Mesenchymal stem cell (in vitro differentiated cells and primary cell): ENCODE data around the gene PPP3CA.

ENCODE experiments used
- DNase-seq: peaks from one replicate; pipeline ENCODE4 v3.0.0-alpha.2; 2013
- H2AFZ ChIP-seq: one replicate; pipeline ENCODE4 v1.6.1; 2013; ENCODE audit warnings: low read depth, mild to moderate bottlenecking, control low read depth, inconsistent platforms, low read length, moderate library complexity
- H2AK5ac ChIP-seq: 2 replicates; pipeline ENCODE4 v1.6.1; 2013; ENCODE audit warnings: low read length, moderate library complexity, mild to moderate bottlenecking, inconsistent platforms; ENCODE audit not compliant: severe bottlenecking
- H2BK120ac ChIP-seq: one replicate; pipeline ENCODE4 v1.6.1; 2013; ENCODE audit warnings: low read depth, mild to moderate bottlenecking, inconsistent platforms, low read length, moderate library complexity
- H2BK12ac ChIP-seq, 2 experiments: one replicate each; pipeline ENCODE4 v1.6.1; 2013; ENCODE audit warnings: inconsistent platforms in 2 of 2, low read length in 2 of 2, mild to moderate bottlenecking in 2 of 2, moderate library complexity in 2 of 2, control low read depth in 1 of 2
- H2BK15ac ChIP-seq: one replicate; pipeline ENCODE4 v1.6.1; 2013; ENCODE audit warnings: mild to moderate bottlenecking, low read depth, inconsistent platforms; ENCODE audit not compliant: poor library complexity, severe bottlenecking
- H2BK5ac ChIP-seq: 2 replicates; pipeline ENCODE4 v1.6.1; 2013; ENCODE audit warnings: low read depth, mild to moderate bottlenecking, low read length, control low read depth, inconsistent platforms; ENCODE audit not compliant: poor library complexity, severe bottlenecking
- H3K14ac ChIP-seq, 2 experiments: one replicate each; pipeline ENCODE4 v1.6.1; 2013; ENCODE audit warnings: inconsistent platforms in 2 of 2, low read length in 2 of 2, control low read depth in 1 of 2, mild to moderate bottlenecking in 1 of 2, moderate library complexity in 1 of 2
- H3K18ac ChIP-seq, 2 experiments: one replicate each; pipeline ENCODE4 v1.6.1; 2013; ENCODE audit warnings: inconsistent platforms in 2 of 2, low read length in 2 of 2, control low read depth in 1 of 2, low read depth in 1 of 2, mild to moderate bottlenecking in 1 of 2
- H3K23ac ChIP-seq, 2 experiments: one replicate each; pipeline ENCODE4 v1.6.1; 2013; ENCODE audit warnings: inconsistent platforms in 2 of 2, low read length in 2 of 2, mild to moderate bottlenecking in 2 of 2, moderate library complexity in 2 of 2, control low read depth in 1 of 2
- H3K27ac ChIP-seq: 2 replicates; pipeline ENCODE4 v1.5.1; 2013; ENCODE audit warnings: mild to moderate bottlenecking, moderate library complexity, low read length, control low read depth, inconsistent platforms; ENCODE audit not compliant: poor library complexity, severe bottlenecking
- H3K27me3 ChIP-seq, 2 experiments: 2 replicates each; pipeline versions ENCODE4 v1.6.1 to v1.7.0; 2013; ENCODE audit warnings: low read length in 2 of 2, mild to moderate bottlenecking in 2 of 2, moderate library complexity in 2 of 2, control low read depth in 1 of 2, inconsistent platforms in 1 of 2; ENCODE audit not compliant: control insufficient read depth in 1 of 2, insufficient read depth in 1 of 2
- H3K36me3 ChIP-seq, 2 experiments: 2 replicates each; pipeline versions ENCODE4 v1.6.1 to v1.7.0; 2013; ENCODE audit warnings: low read length in 2 of 2, control low read depth in 1 of 2, inconsistent platforms in 1 of 2, low read depth in 1 of 2, mild to moderate bottlenecking in 1 of 2; ENCODE audit not compliant: insufficient read depth in 2 of 2, control insufficient read depth in 1 of 2
- H3K4ac ChIP-seq, 2 experiments: one replicate each; pipeline ENCODE4 v1.6.1; 2013; ENCODE audit warnings: inconsistent platforms in 2 of 2, low read length in 2 of 2, mild to moderate bottlenecking in 2 of 2, moderate library complexity in 2 of 2, control low read depth in 1 of 2, low read depth in 1 of 2
- H3K4me1 ChIP-seq: 2 replicates; pipeline ENCODE4 v1.6.1; 2013; ENCODE audit warnings: low read depth, low read length, control low read depth; ENCODE audit not compliant: control insufficient read depth, insufficient read depth
- H3K4me2 ChIP-seq: 2 replicates; pipeline ENCODE4 v1.6.1; 2013; ENCODE audit warnings: low read length, mild to moderate bottlenecking, inconsistent platforms; ENCODE audit not compliant: poor library complexity, severe bottlenecking
- H3K4me3 ChIP-seq, 2 experiments: 2 replicates each; pipeline versions ENCODE4 v1.5.1 to v1.7.0; 2013; ENCODE audit warnings: low read length in 2 of 2, mild to moderate bottlenecking in 2 of 2, control low read depth in 1 of 2, low read depth in 1 of 2; ENCODE audit not compliant: insufficient read depth in 1 of 2
- H3K79me1 ChIP-seq: replicated peaks from 2 replicates; pipeline ENCODE4 v1.6.1; 2013; ENCODE audit warnings: mild to moderate bottlenecking, control low read depth, low read length, inconsistent platforms; ENCODE audit not compliant: poor library complexity, severe bottlenecking
- H3K9ac ChIP-seq: 2 replicates; pipeline ENCODE4 v1.7.0; 2013; ENCODE audit warnings: mild to moderate bottlenecking, low read length, moderate library complexity
- H3K9me3 ChIP-seq: 2 replicates; pipeline ENCODE4 v1.7.0; 2013; ENCODE audit warnings: mild to moderate bottlenecking, low read length; ENCODE audit not compliant: control insufficient read depth
- H4K8ac ChIP-seq: one replicate; pipeline ENCODE4 v1.6.1; 2013; ENCODE audit warnings: inconsistent platforms, mild to moderate bottlenecking, low read length, moderate library complexity
- H4K91ac ChIP-seq: one replicate; pipeline ENCODE4 v1.6.1; 2013; ENCODE audit warnings: mild to moderate bottlenecking, low read length, inconsistent platforms
- WGBS: methylation state at CpG from one replicate; pipeline ENCODE4 v1.1.7; 2013; ENCODE audit warnings: mixed read lengths; 5-methylcytosine and 5-hydroxymethylcytosine counted together

Gene PPP3CA

GRCh38 chr4:101345271-101345595 lies 2.1 kb downstream of the PPP3CA start:
- no peak overlapping the region for H2BK120ac ChIP-seq
- H2AFZ ChIP-seq, result no peak overlapping the region
- no peak for DNase-seq
- no peak overlapping the region for H3K4ac ChIP-seq
- H3K9ac ChIP-seq, result peak overlapping the region; percentile 87
- no peaks in the 10 kb centered on the region for H3K36me3 ChIP-seq
- no peak overlapping the region for H2BK5ac ChIP-seq
- H2BK15ac ChIP-seq, result no peak overlapping the region
- peak overlapping the region; percentile 65 for H4K91ac ChIP-seq
- H3K4me1 ChIP-seq, result peaks cover 12% of the 10 kb centered on the region
- peak overlapping the region in 1 of 2 experiments; percentile 44 for H3K14ac ChIP-seq
- peak overlapping the region; percentile 33 for H3K27ac ChIP-seq
- no peak overlapping the region for H2AK5ac ChIP-seq
- no peak overlapping the region for H4K8ac ChIP-seq
- no peaks in the 10 kb centered on the region for H3K27me3 ChIP-seq
- peaks cover 2% of the 10 kb centered on the region for H3K79me1 ChIP-seq
- no peaks in the 10 kb centered on the region for H3K9me3 ChIP-seq
- H3K4me3 ChIP-seq, result peak overlapping the region; percentile 94 to 98
- peak overlapping the region; percentile 50 for H3K4me2 ChIP-seq
- peak overlapping the region in 1 of 2 experiments; percentile 12 for H2BK12ac ChIP-seq
- H3K23ac ChIP-seq, result no peak overlapping the region
- 16% methylated on average over 3 of the region's 3 CpGs for WGBS
- H3K18ac ChIP-seq, result no peak overlapping the region

DNA sequence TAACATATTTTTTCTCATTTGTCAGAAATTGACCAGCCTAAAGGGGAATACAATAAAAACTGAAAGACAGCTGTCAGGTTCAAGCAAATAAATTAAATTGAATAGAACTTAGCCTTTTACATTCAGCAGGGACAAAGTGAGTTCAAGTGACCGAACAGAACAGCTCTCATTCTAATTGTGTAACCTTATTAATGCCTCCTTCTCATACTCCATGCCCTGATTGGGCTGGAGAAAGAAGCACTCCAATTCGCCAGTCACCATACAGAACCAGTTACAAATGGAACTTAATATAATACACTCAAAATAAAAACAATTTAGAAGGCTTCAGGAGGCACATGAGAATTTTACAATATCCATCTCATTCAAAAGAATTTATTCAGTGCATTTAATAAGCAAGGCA lies 8.0 kb downstream of the PPP3CA start:
- Histone ChIP-seq H2BK5ac (no peak overlapping the region), H3K79me1 (peaks cover 15% of the 10 kb centered on the region), H3K9ac (no peak overlapping the region), H3K23ac (no peak overlapping the region), H3K27me3 (no peaks in the 10 kb centered on the region), H2AFZ (no peak overlapping the region), H3K18ac (no peak overlapping the region), H4K8ac (no peak overlapping the region), H3K4me1 (peaks cover 2% of the 10 kb centered on the region), H2AK5ac (no peak overlapping the region), H4K91ac (no peak overlapping the region), H3K27ac (no peak overlapping the region), H2BK15ac (no peak overlapping the region), H3K4me2 (no peak overlapping the region), H3K4ac (no peak overlapping the region), H3K36me3 (no peaks in the 10 kb centered on the region), H2BK120ac (no peak overlapping the region), H3K4me3 (no peak overlapping the region), H2BK12ac (no peak overlapping the region), H3K9me3 (no peaks in the 10 kb centered on the region), H3K14ac (no peak overlapping the region)
- WGBS, result 81% methylated on average over 2 of the region's 2 CpGs
- no peak for DNase-seq

GRCh38 chr4:101337688-101338087 lies 9.6 kb downstream of the PPP3CA start:
- Histone ChIP-seq H2BK12ac (no peak overlapping the region), H2BK5ac (no peak overlapping the region), H3K4ac (no peak overlapping the region), H2AFZ (no peak overlapping the region), H3K4me1 (peaks cover 2% of the 10 kb centered on the region), H3K79me1 (peaks cover 21% of the 10 kb centered on the region), H2BK120ac (no peak overlapping the region), H3K18ac (no peak overlapping the region), H3K14ac (no peak overlapping the region), H3K9me3 (no peaks in the 10 kb centered on the region), H4K8ac (no peak overlapping the region), H4K91ac (no peak overlapping the region), H3K4me3 (no peak overlapping the region), H3K27ac (no peak overlapping the region), H3K27me3 (no peaks in the 10 kb centered on the region), H3K9ac (no peak overlapping the region), H3K36me3 (no peaks in the 10 kb centered on the region), H3K23ac (no peak overlapping the region), H3K4me2 (no peak overlapping the region), H2AK5ac (no peak overlapping the region), H2BK15ac (no peak overlapping the region)
- peak; percentile 72 for DNase-seq
- WGBS, result 87% methylated on average over 2 of the region's 4 CpGs

DNA sequence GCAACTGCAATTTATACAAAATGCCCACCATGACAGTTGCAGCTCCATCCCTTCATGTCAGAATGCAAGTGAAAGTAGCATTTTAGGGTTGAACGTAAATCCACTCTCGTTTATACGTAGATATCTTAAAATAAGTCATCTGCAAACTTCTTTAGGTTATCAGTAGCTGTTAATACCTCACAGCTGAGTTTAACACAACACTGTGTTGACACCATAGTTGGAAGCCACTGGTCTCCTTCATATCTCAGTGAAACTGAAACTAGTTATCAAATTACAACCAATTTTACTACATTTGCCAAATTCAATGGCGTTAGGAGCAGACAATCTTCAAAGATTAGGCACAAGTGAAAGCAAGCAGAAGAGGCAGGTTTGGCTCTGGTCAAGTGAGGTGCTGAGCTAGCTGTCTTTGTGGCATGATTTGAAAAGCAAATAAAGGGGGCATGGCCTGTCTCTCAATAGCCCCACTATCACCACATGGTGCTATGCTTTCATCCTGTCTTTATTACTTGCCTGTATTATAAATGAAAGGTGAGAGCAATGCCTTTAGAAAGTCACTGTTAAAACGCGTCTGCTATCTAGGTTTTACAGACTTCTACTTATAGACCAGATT lies 12.3 kb downstream of the PPP3CA start:
- H3K9me3 ChIP-seq, result no peaks in the 10 kb centered on the region
- no peak overlapping the region for H3K4ac ChIP-seq
- peaks cover 24% of the 10 kb centered on the region for H3K79me1 ChIP-seq
- peak overlapping the region in 1 of 2 experiments; percentile 16 for H3K4me3 ChIP-seq
- no peak overlapping the region for H3K18ac ChIP-seq
- no peak for DNase-seq
- no peak overlapping the region for H2BK120ac ChIP-seq
- no peak overlapping the region for H3K14ac ChIP-seq
- H4K91ac ChIP-seq, result no peak overlapping the region
- H3K27me3 ChIP-seq, result no peaks in the 10 kb centered on the region
- H3K27ac ChIP-seq, result no peak overlapping the region
- H2BK12ac ChIP-seq, result no peak overlapping the region
- peaks cover 2% of the 10 kb centered on the region for H3K4me1 ChIP-seq
- H4K8ac ChIP-seq, result no peak overlapping the region
- WGBS, result 78% methylated on average over 6 of the region's 6 CpGs
- no peak overlapping the region for H2BK15ac ChIP-seq
- no peak overlapping the region for H2AFZ ChIP-seq
- no peak overlapping the region for H2AK5ac ChIP-seq
- no peak overlapping the region for H3K4me2 ChIP-seq
- no peak overlapping the region for H3K23ac ChIP-seq
- H3K36me3 ChIP-seq, result no peaks in the 10 kb centered on the region
- H2BK5ac ChIP-seq, result no peak overlapping the region
- H3K9ac ChIP-seq, result no peak overlapping the region
